ENCODE data around the gene ANO7. TPM values are rescaled to one million over a fixed set of nuclear protein-coding genes. Genes with fewer than 3 reads are reported as not detected.

Gene ANO7
- total and polyA plus RNA-seq, 2 of the 13 experiments (the other 11 are each of a cell fraction or from before 2014, with no cell fraction given), result 4.1 to 4.9 TPM

DNA sequence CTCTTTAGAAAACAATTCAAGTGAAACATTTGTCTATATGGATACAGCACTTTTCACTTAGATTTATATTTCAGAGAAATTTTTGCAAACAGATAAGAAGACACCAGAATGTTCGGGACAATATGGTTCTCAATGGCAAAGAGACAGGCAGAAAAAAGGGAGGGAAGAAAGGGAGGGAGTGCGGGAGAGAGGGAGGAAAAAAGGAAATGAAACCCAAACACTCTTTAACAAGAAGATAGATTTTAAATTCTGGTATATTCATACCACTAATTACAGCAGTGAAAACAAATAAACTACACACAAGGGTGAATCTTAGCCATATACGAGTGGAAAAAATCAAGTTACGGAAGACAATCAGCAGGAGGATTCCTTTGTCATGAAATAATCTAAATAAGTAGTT lies 42.2 kb upstream of the ANO7 start (continued):
- TF ChIP-seq, protein P1, sequence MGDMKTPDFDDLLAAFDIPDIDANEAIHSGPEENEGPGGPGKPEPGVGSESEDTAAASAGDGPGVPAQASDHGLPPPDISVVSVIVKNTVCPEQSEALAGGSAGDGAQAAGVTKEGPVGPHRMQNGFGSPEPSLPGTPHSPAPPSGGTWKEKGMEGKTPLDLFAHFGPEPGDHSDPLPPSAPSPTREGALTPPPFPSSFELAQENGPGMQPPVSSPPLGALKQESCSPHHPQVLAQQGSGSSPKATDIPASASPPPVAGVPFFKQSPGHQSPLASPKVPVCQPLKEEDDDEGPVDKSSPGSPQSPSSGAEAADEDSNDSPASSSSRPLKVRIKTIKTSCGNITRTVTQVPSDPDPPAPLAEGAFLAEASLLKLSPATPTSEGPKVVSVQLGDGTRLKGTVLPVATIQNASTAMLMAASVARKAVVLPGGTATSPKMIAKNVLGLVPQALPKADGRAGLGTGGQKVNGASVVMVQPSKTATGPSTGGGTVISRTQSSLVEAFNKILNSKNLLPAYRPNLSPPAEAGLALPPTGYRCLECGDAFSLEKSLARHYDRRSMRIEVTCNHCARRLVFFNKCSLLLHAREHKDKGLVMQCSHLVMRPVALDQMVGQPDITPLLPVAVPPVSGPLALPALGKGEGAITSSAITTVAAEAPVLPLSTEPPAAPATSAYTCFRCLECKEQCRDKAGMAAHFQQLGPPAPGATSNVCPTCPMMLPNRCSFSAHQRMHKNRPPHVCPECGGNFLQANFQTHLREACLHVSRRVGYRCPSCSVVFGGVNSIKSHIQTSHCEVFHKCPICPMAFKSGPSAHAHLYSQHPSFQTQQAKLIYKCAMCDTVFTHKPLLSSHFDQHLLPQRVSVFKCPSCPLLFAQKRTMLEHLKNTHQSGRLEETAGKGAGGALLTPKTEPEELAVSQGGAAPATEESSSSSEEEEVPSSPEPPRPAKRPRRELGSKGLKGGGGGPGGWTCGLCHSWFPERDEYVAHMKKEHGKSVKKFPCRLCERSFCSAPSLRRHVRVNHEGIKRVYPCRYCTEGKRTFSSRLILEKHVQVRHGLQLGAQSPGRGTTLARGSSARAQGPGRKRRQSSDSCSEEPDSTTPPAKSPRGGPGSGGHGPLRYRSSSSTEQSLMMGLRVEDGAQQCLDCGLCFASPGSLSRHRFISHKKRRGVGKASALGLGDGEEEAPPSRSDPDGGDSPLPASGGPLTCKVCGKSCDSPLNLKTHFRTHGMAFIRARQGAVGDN (CRISPR knock-in tag; IDR thresholded peaks at IDR 0.05), result no peak
- no peak for TF ChIP-seq ZNF17 (CRISPR knock-in tag; IDR thresholded peaks at IDR 0.05)
- TF ChIP-seq, protein P2, sequence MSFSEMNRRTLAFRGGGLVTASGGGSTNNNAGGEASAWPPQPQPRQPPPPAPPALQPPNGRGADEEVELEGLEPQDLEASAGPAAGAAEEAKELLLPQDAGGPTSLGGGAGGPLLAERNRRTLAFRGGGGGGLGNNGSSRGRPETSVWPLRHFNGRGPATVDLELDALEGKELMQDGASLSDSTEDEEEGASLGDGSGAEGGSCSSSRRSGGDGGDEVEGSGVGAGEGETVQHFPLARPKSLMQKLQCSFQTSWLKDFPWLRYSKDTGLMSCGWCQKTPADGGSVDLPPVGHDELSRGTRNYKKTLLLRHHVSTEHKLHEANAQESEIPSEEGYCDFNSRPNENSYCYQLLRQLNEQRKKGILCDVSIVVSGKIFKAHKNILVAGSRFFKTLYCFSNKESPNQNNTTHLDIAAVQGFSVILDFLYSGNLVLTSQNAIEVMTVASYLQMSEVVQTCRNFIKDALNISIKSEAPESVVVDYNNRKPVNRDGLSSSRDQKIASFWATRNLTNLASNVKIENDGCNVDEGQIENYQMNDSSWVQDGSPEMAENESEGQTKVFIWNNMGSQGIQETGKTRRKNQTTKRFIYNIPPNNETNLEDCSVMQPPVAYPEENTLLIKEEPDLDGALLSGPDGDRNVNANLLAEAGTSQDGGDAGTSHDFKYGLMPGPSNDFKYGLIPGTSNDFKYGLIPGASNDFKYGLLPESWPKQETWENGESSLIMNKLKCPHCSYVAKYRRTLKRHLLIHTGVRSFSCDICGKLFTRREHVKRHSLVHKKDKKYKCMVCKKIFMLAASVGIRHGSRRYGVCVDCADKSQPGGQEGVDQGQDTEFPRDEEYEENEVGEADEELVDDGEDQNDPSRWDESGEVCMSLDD (CRISPR knock-in tag; IDR thresholded peaks at IDR 0.05; ENCODE audit: borderline replicate concordance), result no peak

DNA sequence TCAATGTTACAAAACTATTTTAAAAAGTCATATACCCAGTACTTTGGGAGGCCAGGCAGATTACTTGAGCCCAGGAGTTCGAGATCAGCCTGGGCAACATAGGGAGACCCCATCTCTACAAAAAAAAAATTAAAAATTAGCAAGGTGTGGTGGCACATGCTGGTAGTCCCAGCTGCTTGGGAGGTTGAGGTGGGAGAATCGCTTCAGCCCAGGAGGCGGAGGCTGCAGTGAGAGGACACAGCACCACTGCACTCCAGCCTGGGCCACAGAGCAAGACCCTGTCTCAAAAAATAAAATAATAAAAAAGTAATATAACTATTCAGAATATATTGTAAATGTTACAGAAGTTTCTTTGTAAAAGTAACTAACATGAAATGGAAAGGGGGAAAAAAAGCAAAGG lies 41.1 kb upstream of the ANO7 start:
- BruUV-seq (replicated peaks), result no TSS peak
- 98% methylated on average over 3 of the region's 3 CpGs for WGBS (ENCODE audit: low lambda C conversion rate)
- intact Hi-C loops (cut with micrococcal nuclease; ENCODE audit: unreplicated experiment), result no loop called here

More for the DNA sequence above, 41.1 kb upstream of the ANO7 start:
- peaks cover 23% of the 10 kb centered on the region for H3K79me2 ChIP-seq (ENCODE audit: insufficient read depth, low read length)
- no peaks in the 10 kb centered on the region for H4K20me1 ChIP-seq (ENCODE audit: insufficient read depth, low read length)
- no peak overlapping the region for H3K4me3 ChIP-seq (replicated peaks in 1 of 3; ENCODE audit: insufficient read depth in 1 of 3, low read depth in 2 of 3, low read length in 3 of 3)
- DNase-seq (ENCODE audit: low spot score) (no peak), FAIRE-seq (no peak), ATAC-seq (no peak)
- no peak overlapping the region for H3K4me2 ChIP-seq (ENCODE audit: low read depth, low read length)
- no peaks in the 10 kb centered on the region for H3K9me3 ChIP-seq (ENCODE audit: low read length)
- H3K27ac ChIP-seq (ENCODE audit: extremely low read length, insufficient read depth, low read length), result no peak overlapping the region
- no peaks in the 10 kb centered on the region; a peak in 1 of 5 replicates for H3K27me3 ChIP-seq (ENCODE audit: control insufficient read depth in 1 of 2, insufficient read depth in 2 of 2, low read length in 2 of 2)
- H3K9ac ChIP-seq (ENCODE audit: insufficient read depth, low read depth, low read length), result no peak overlapping the region
- ChIA-PET CTCF (ENCODE audit: low intra/inter-chr PET ratio, low total read pairs) (no interaction called here), POLR2A (no interaction called here)
- H3K4me1 ChIP-seq (ENCODE audit: insufficient read depth, low read length), result peaks cover 33% of the 10 kb centered on the region
- TF ChIP-seq HMG20B (CRISPR knock-in tag; conservative IDR thresholded peaks at IDR 0.05), result no peak
- no peak for TF ChIP-seq ZNF556 (CRISPR knock-in tag; IDR thresholded peaks at IDR 0.05; ENCODE audit: borderline replicate concordance)
- TF ChIP-seq TEAD2 (CRISPR knock-in tag; IDR thresholded peaks at IDR 0.05), result no peak
- TF ChIP-seq ZNF660 (CRISPR knock-in tag; IDR thresholded peaks at IDR 0.05; ENCODE audit: borderline replicate concordance, low read depth), result no peak
- no peak for TF ChIP-seq PAF1 (CRISPR knock-in tag; IDR thresholded peaks at IDR 0.05)
- no peak for TF ChIP-seq ZNF383 (CRISPR knock-in tag; IDR thresholded peaks at IDR 0.05; ENCODE audit: borderline replicate concordance)
- no peak for TF ChIP-seq ZNF614 (CRISPR knock-in tag; IDR thresholded peaks at IDR 0.05; ENCODE audit: borderline replicate concordance)
- no peak for TF ChIP-seq ZNF451 (CRISPR knock-in tag; IDR thresholded peaks at IDR 0.05)
- in situ Hi-C loops (cut with HindIII; ENCODE audit: extremely low pct_ligation_motif_present, low pct_unique_long_range_greater_than_20kb), result no loop called here
- H3K36me3 ChIP-seq (replicated peaks in 1 of 2; ENCODE audit: control insufficient read depth in 1 of 2, insufficient read depth in 2 of 2, low read length in 2 of 2), result no peaks in the 10 kb centered on the region
- no peak overlapping the region for H2AFZ ChIP-seq (ENCODE audit: low read length)
